GM12875 (cell line): Measurements from ENCODE around the gene ERGIC1.
A peak's percentile ranks its signal among the peaks of the same experiment; 100 is the strongest.

Experiments used
- H3K4me3 ChIP-seq: one replicate; pipeline ENCODE4 v1.5.1; 2011; ENCODE audit warnings: low read depth, low read length, control low read depth
- CTCF ChIP-seq: IDR thresholded peaks from 2 replicates; pipeline ENCODE4 v1.5.1; 2011; ENCODE audit warnings: low read depth, mild to moderate bottlenecking, control low read depth, inconsistent platforms, low read length, moderate library complexity, borderline replicate concordance; ENCODE audit not compliant: insufficient read depth

ERGIC1 gene

DNA sequence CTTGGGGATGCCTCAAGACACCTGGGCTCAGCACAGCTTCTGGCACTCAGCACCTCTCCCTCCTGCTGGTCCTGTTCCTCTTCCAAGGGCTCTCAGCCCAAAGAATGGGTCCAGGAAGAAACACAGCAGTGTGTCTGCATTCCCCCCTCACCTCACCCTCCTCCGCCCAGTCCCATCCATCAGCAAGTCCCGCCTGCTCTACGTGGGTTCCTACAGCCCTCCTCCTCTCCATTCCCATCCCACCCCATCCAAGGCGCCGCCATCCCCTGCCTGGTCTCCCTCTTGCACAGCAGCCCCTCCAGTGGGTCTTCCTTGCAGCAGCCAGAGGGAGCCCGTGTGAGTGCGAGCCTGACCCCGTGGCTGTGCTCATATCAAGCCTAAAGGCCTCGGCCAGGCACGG lies 72.8 kb downstream of the ERGIC1 start:
- H3K4me3 ChIP-seq, result no peak overlapping the region
- no peak for TF ChIP-seq CTCF

DNA sequence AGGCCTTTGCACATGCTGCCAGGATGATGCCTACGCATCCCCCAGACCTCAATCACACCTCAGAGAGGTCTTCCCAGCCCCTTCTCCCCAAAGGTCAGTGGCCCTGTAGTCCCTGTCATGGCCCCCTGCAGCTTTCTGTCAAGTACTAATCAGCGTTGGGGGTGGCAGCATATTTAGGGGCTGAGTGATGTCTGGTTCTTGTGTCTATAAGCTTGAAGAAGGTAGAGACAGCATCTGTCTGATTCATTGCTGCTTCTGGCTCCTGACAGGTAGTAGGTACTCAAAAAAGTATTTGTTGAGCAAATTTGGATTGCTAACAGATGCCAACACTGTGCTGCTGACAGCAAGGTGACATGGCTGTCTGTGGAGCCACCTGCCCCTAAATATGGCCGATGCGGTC lies 73.6 kb downstream of the ERGIC1 start:
- no peak for TF ChIP-seq CTCF
- no peak overlapping the region for H3K4me3 ChIP-seq

DNA sequence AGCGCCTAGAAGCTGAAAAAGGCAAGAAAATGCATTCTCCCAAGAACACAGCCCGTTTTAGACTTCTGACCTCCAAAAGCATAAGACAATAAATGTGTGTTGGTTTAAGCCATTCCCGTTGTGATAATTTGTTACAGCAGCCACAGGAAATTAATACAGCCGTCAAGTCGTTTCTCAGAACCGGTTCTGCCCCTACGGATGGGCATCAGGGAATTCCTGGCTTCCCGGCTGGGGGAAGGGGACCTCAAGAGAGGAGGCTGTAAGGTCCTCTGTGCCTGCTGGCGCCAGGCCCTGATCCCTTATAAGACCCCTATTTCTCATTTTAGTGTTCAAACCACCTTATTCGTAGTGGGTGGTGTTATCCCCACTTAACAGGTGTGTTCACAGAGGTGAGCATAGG lies 74.6 kb downstream of the ERGIC1 start:
- H3K4me3 ChIP-seq, result no peak overlapping the region

DNA sequence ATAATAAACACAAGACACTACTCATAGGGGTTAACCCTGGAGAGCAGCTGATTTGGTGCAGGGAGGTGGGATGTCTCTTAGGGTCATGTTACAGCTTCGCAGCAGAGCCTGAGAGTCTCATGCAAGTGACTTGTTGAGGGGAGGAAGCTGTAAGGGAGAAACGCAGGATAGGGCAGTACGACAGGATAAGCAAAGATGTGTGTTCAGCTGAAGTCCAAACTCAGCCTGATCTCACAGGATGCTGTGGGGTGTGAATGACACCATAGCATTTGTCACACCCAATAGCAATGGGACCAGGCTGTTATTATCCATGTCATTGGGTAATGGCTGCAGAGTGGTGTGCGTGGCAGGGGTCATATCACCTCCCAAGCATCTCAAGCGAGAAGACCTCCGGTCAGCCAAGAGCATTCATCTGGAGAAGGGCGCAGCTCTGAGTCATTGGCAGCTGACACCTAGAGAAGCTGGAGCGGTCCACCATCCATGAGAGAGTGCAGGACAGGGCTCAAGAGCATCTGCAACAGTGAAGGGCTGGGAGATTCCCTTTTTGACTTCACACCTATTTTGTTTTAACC lies 76.0 kb downstream of the ERGIC1 start:
- H3K4me3 ChIP-seq, result no peak overlapping the region
- no peak for TF ChIP-seq CTCF

More for the DNA sequence above, 74.6 kb downstream of the ERGIC1 start:
- TF ChIP-seq CTCF, result no peak

GRCh38 chr5:172910828-172911627 lies 77.0 kb downstream of the ERGIC1 start:
- no peak overlapping the region for H3K4me3 ChIP-seq
- peak; percentile 34; the same call in 1 of the 2 replicates for TF ChIP-seq CTCF

GRCh38 chr5:172911628-172911880 lies 77.5 kb downstream of the ERGIC1 start:
- no peak overlapping the region for H3K4me3 ChIP-seq
- no peak for TF ChIP-seq CTCF

- H3K4me3 ChIP-seq, result no peak overlapping the region
- no peak for TF ChIP-seq CTCF
Observed at GRCh38 chr5:172911976-172912375, 77.9 kb downstream of the ERGIC1 start.
